GM23338 (cell line): ENCODE measurements around the gene PLCH2. TPM values are rescaled to one million over a fixed set of nuclear protein-coding genes. Genes with fewer than 3 reads are reported as not detected.
A peak's percentile ranks its signal among the peaks of the same experiment; 100 is the strongest.

Source experiments
- ATAC-seq: fragments of 200-7000 bp; cut with Tn5 transposase; 3 replicates; pipeline ENCODE4 v1.9.1; 2020
- DNase-seq: peaks from one replicate; pipeline ENCODE4 v3.0.0-alpha.2; 2015; ENCODE audit warnings: low spot score
- H2AFZ ChIP-seq: fragments of 200-600 bp; sonication (generic); 2 replicates; pipeline ENCODE4 v1.8.0; 2016; ENCODE audit warnings: antibody characterized with exemption, mild to moderate bottlenecking, moderate library complexity
- H3F3A ChIP-seq: fragments of 200-600 bp; sonication (generic); replicated peaks from 2 replicates; pipeline ENCODE4 v1.8.0; 2017; ENCODE audit warnings: antibody characterized with exemption, mixed run types, low read depth
- H3K27ac ChIP-seq: fragments of 200-600 bp; sonication (generic); 2 replicates; pipeline ENCODE4 v1.6.1; 2016; ENCODE audit warnings: low read depth
- H3K27me3 ChIP-seq: fragments of 200-600 bp; sonication (generic); 2 replicates; pipeline ENCODE4 v1.8.0; 2016; ENCODE audit warnings: mild to moderate bottlenecking, mixed run types, moderate library complexity; ENCODE audit not compliant: insufficient read depth
- H3K36me3 ChIP-seq: fragments of 200-600 bp; sonication (generic); 2 replicates; pipeline ENCODE4 v1.8.0; 2016; ENCODE audit warnings: mild to moderate bottlenecking; ENCODE audit not compliant: insufficient read depth
- H3K4me1 ChIP-seq: fragments of 200-600 bp; sonication (generic); 2 replicates; pipeline ENCODE4 v1.8.0; 2016; ENCODE audit warnings: mild to moderate bottlenecking, moderate library complexity; ENCODE audit not compliant: insufficient read depth
- H3K4me2 ChIP-seq: fragments of 200-600 bp; sonication (generic); 2 replicates; pipeline ENCODE4 v1.7.1; 2017; ENCODE audit warnings: mixed run types
- H3K4me3 ChIP-seq: fragments of 200-600 bp; sonication (generic); 2 replicates; pipeline ENCODE4 v1.6.1; 2016; ENCODE audit warnings: mixed run types
- H3K79me2 ChIP-seq: fragments of 200-600 bp; sonication (generic); replicated peaks from 2 replicates; pipeline ENCODE4 v1.8.0; 2017; ENCODE audit warnings: mild to moderate bottlenecking; ENCODE audit not compliant: insufficient read depth
- H3K9me2 ChIP-seq: fragments of 200-600 bp; sonication (generic); 2 replicates; pipeline ENCODE4 v1.8.0; 2017; ENCODE audit not compliant: insufficient read depth
- H4K20me1 ChIP-seq: fragments of 200-600 bp; sonication (generic); replicated peaks from 2 replicates; pipeline ENCODE4 v1.8.0; 2017; ENCODE audit warnings: mild to moderate bottlenecking; ENCODE audit not compliant: insufficient read depth
- H3K27ac Mint-ChIP-seq: 2 replicates; pipeline ENCODE4 v1.8.0; 2020; ENCODE audit warnings: inconsistent platforms, mild to moderate bottlenecking, moderate library complexity, mixed read lengths
- H3K27me3 Mint-ChIP-seq: 3 replicates; pipeline ENCODE4 v1.8.0; 2022; ENCODE audit warnings: low read depth, mild to moderate bottlenecking, moderate library complexity, mixed read lengths, inconsistent platforms; ENCODE audit not compliant: insufficient read depth, poor library complexity
- H3K36me3 Mint-ChIP-seq: 3 replicates; pipeline ENCODE4 v1.8.0; 2021; ENCODE audit warnings: low read depth, mild to moderate bottlenecking, inconsistent platforms, moderate library complexity, mixed read lengths
- H3K4me1 Mint-ChIP-seq: 3 replicates; pipeline ENCODE4 v1.8.0; 2020; ENCODE audit warnings: mild to moderate bottlenecking, inconsistent platforms, mixed read lengths
- H3K4me3 Mint-ChIP-seq: 3 replicates; pipeline ENCODE4 v1.8.0; 2021; ENCODE audit warnings: moderate library complexity, mild to moderate bottlenecking, inconsistent platforms, mixed read lengths
- H3K9me3 Mint-ChIP-seq: 3 replicates; pipeline ENCODE4 v1.8.0; 2020; ENCODE audit warnings: moderate library complexity, mild to moderate bottlenecking, inconsistent platforms, mixed read lengths
- EZH2 ChIP-seq: fragments of 200-600 bp; sonication (generic); IDR thresholded peaks from one replicate; pipeline ENCODE4 v1.8.0; 2017; ENCODE audit warnings: antibody characterized with exemption, mild to moderate bottlenecking, low read depth; ENCODE audit not compliant: unreplicated experiment
- JUNB ChIP-seq: IDR thresholded peaks from one replicate; pipeline ENCODE4 v1.6.1; 2016; ENCODE audit warnings: antibody characterized with exemption; ENCODE audit not compliant: unreplicated experiment
- NANOG ChIP-seq: IDR thresholded peaks from 2 replicates; pipeline ENCODE4 v1.6.1; 2016; ENCODE audit warnings: antibody characterized with exemption, borderline replicate concordance
- POLR2AphosphoS5 ChIP-seq: IDR thresholded peaks from 2 replicates; pipeline ENCODE4 v1.6.1; 2016; ENCODE audit warnings: antibody characterized with exemption, low read depth
- ZNF114 ChIP-seq: fragments of 250-450 bp; sonication (Bioruptor Pico); IDR thresholded peaks from 2 replicates; pipeline ENCODE4 v1.5.0; 2020; ENCODE audit warnings: mild to moderate bottlenecking, moderate library complexity
- ZNF331 ChIP-seq: fragments of 250-450 bp; sonication (Bioruptor Pico); IDR thresholded peaks from 2 replicates; pipeline ENCODE4 v1.5.0; 2020; ENCODE audit warnings: low read depth, mild to moderate bottlenecking, moderate library complexity
- polyA plus RNA-seq: library from polyadenylated mRNA; unstranded; fragments of >200 nt; fragmentation: Nextera tagmentation; extraction: Ambion mirVana; gene quantifications from 2 replicates; pipeline ENCODE4 v1.2.1, GENCODE V29; 2016
- total RNA-seq: library from RNA; depleted of rRNA; stranded (reverse); fragments of >200 nt; shearing (Covaris generic); gene quantifications from 2 replicates; pipeline ENCODE4 v1.2.3, GENCODE V29; 2014
- TF ChIP-seq, protein P1 (sequence below), 2 experiments: fragments of 200-600 bp in 1 of 2; sonication (generic) in 1 of 2; conservative IDR thresholded peaks; 2 replicates each; pipeline versions ENCODE4 v1.5.1 to v1.6.1; 2016 to 2017; ENCODE audit warnings: antibody characterized with exemption in 2 of 2, low read depth in 2 of 2, mild to moderate bottlenecking in 2 of 2, moderate library complexity in 1 of 2
- TF ChIP-seq, protein P2 (sequence below): IDR thresholded peaks from one replicate; pipeline ENCODE4 v1.6.1; 2018; ENCODE audit warnings: antibody characterized with exemption; ENCODE audit not compliant: unreplicated experiment
- TF ChIP-seq, protein P3 (sequence below): IDR thresholded peaks from 2 replicates; pipeline ENCODE4 v1.6.1; 2016; ENCODE audit warnings: antibody characterized with exemption

The PLCH2 gene
- total and polyA plus RNA-seq, 2 experiments from 2014 or later, result 0.31 TPM; not detected in 1

DNA sequence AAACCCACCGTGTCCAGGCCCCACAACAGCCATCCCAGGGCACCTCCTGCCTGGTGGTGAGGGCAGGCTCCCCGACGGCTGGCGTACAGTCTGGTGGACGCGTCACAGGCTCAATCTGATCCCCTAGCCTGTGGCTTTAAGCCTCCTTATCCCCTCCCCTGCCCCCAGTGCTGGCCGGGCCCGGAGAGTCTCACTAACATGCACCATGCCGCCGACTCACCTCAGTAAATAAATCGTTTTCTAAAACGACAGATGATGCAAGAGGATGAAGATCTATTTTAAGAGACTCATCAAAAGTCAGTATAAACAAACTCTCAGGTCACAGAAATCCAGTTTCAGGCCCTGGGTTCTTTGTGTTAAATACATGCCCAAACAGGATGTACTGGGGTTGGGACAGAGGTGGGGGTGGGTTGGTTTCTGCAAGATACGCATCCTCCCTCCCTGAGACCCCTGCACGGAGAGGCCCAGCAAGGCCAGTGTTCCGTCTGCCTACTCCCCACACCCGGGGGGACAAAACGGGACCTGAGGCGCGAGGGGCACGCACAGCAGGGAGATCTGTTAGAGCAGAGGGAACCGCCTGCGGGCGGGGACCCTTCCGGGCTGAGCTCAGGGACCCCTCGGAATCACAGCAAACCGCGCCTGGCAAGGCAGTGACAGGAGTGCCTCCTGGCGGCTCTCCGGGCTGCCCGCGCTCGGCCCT is 47.3 kb downstream of the PLCH2 start:
- Histone ChIP-seq H2AFZ (no peak overlapping the region), H4K20me1 (peaks cover 37% of the 10 kb centered on the region), H3K79me2 (peaks cover 46% of the 10 kb centered on the region), H3K36me3 (peaks cover 5% of the 10 kb centered on the region; the same call in 1 of the 2 replicates), H3K27me3 (peaks cover 18% of the 10 kb centered on the region), H3K4me2 (peak overlapping the region; percentile 93; the same call in 1 of the 2 replicates), H3K4me1 (peaks cover 19% of the 10 kb centered on the region), H3F3A (no peaks in the 10 kb centered on the region), H3K27ac (no peak overlapping the region), H3K4me3 (no peak overlapping the region), H3K9me2 (no peaks in the 10 kb centered on the region)
- no peak overlapping the region for H3K27ac Mint-ChIP-seq
- peaks cover 30% of the 10 kb centered on the region for H3K4me1 Mint-ChIP-seq
- H3K9me3 Mint-ChIP-seq, result no peaks in the 10 kb centered on the region
- TF ChIP-seq, protein P1, sequence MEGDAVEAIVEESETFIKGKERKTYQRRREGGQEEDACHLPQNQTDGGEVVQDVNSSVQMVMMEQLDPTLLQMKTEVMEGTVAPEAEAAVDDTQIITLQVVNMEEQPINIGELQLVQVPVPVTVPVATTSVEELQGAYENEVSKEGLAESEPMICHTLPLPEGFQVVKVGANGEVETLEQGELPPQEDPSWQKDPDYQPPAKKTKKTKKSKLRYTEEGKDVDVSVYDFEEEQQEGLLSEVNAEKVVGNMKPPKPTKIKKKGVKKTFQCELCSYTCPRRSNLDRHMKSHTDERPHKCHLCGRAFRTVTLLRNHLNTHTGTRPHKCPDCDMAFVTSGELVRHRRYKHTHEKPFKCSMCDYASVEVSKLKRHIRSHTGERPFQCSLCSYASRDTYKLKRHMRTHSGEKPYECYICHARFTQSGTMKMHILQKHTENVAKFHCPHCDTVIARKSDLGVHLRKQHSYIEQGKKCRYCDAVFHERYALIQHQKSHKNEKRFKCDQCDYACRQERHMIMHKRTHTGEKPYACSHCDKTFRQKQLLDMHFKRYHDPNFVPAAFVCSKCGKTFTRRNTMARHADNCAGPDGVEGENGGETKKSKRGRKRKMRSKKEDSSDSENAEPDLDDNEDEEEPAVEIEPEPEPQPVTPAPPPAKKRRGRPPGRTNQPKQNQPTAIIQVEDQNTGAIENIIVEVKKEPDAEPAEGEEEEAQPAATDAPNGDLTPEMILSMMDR (conservative IDR thresholded peaks at IDR 0.05; ENCODE audit: low read depth in 2 of 2), result peak; percentile 35 to 53
- TF ChIP-seq POLR2AphosphoS5, result no peak
- H3K27me3 Mint-ChIP-seq, result peaks cover 23% of the 10 kb centered on the region
- H3K4me3 Mint-ChIP-seq, result no peak overlapping the region; the same call in 2 of the 3 replicates
- DNase-seq, result peak; percentile 65
- H3K36me3 Mint-ChIP-seq, result peaks cover 22% of the 10 kb centered on the region
- peak; percentile 11 for ATAC-seq

DNA sequence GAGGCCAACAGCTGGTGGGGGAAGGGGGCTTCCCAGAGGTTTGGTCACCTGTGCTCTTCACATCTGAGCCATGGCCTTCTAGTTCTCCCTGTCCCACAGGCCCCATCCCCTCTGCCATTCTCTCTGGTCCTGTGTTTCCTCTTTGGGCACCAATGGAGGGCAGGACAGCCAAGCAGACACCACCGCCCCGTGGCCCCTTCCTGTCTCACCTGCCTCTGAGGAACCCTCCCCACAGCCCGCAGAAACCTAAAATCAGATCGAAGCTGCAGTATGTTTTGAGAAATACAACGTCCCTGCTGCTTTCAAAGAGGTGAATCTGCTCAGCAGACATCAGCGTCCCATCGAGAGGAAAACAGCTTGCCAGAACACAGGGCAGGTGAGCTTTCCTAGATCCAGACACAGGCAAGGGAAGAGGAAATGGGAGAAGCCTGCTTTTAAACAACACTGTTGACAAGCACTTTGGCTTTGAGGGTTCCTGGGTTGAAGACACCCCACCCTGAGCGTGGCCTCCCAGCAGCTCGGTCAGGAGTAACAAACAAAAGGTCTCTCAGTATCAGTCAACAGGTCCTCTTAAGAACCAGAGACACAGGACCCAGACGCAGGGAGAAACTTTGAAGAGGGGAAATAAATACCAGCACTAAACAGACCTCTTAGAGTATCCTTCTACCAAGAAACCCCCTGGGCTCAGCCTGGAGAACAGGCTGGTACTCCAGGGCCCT is 48.0 kb downstream of the PLCH2 start:
- no peak overlapping the region; the same call in 1 of the 2 replicates for H3K27ac Mint-ChIP-seq
- H3K36me3 Mint-ChIP-seq, result peaks cover 15% of the 10 kb centered on the region
- H3K4me3 Mint-ChIP-seq, result peak overlapping the region; percentile 91
- Histone ChIP-seq H3K4me2 (peak overlapping the region; percentile 93), H3K4me3 (0 out of 2 replicates have a peak overlapping the region, but pooled peaks have one; percentile 23), H3K27me3 (peaks cover 25% of the 10 kb centered on the region), H3F3A (no peaks in the 10 kb centered on the region), H4K20me1 (peaks cover 37% of the 10 kb centered on the region), H3K79me2 (peaks cover 46% of the 10 kb centered on the region), H3K27ac (no peak overlapping the region), H3K4me1 (peaks cover 19% of the 10 kb centered on the region), H3K36me3 (0 out of 2 replicates have a peak, but pooled peaks cover 5% of the 10 kb centered on the region), H3K9me2 (no peaks in the 10 kb centered on the region), H2AFZ (no peak overlapping the region)
- peaks cover 35% of the 10 kb centered on the region for H3K4me1 Mint-ChIP-seq
- no peak for DNase-seq
- no peak for ATAC-seq
- no peaks in the 10 kb centered on the region for H3K9me3 Mint-ChIP-seq
- peaks cover 30% of the 10 kb centered on the region for H3K27me3 Mint-ChIP-seq
- TF ChIP-seq, protein P2, sequence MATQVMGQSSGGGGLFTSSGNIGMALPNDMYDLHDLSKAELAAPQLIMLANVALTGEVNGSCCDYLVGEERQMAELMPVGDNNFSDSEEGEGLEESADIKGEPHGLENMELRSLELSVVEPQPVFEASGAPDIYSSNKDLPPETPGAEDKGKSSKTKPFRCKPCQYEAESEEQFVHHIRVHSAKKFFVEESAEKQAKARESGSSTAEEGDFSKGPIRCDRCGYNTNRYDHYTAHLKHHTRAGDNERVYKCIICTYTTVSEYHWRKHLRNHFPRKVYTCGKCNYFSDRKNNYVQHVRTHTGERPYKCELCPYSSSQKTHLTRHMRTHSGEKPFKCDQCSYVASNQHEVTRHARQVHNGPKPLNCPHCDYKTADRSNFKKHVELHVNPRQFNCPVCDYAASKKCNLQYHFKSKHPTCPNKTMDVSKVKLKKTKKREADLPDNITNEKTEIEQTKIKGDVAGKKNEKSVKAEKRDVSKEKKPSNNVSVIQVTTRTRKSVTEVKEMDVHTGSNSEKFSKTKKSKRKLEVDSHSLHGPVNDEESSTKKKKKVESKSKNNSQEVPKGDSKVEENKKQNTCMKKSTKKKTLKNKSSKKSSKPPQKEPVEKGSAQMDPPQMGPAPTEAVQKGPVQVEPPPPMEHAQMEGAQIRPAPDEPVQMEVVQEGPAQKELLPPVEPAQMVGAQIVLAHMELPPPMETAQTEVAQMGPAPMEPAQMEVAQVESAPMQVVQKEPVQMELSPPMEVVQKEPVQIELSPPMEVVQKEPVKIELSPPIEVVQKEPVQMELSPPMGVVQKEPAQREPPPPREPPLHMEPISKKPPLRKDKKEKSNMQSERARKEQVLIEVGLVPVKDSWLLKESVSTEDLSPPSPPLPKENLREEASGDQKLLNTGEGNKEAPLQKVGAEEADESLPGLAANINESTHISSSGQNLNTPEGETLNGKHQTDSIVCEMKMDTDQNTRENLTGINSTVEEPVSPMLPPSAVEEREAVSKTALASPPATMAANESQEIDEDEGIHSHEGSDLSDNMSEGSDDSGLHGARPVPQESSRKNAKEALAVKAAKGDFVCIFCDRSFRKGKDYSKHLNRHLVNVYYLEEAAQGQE, result no peak
- TF ChIP-seq EZH2 (no peak), POLR2AphosphoS5 (no peak), JUNB (no peak), NANOG (no peak), ZNF331 (no peak), ZNF114 (CRISPR knock-in tag) (no peak)
- TF ChIP-seq, protein P3, sequence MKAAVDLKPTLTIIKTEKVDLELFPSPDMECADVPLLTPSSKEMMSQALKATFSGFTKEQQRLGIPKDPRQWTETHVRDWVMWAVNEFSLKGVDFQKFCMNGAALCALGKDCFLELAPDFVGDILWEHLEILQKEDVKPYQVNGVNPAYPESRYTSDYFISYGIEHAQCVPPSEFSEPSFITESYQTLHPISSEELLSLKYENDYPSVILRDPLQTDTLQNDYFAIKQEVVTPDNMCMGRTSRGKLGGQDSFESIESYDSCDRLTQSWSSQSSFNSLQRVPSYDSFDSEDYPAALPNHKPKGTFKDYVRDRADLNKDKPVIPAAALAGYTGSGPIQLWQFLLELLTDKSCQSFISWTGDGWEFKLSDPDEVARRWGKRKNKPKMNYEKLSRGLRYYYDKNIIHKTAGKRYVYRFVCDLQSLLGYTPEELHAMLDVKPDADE, result no peak
